Measurements from ENCODE around the gene PODXL2. TPM values are rescaled to one million over a fixed set of nuclear protein-coding genes. Genes with fewer than 3 reads are reported as not detected.

The PODXL2 gene
- total RNA-seq, 2 donors from 2014 or later, result 12.1 to 19.0 TPM

DNA sequence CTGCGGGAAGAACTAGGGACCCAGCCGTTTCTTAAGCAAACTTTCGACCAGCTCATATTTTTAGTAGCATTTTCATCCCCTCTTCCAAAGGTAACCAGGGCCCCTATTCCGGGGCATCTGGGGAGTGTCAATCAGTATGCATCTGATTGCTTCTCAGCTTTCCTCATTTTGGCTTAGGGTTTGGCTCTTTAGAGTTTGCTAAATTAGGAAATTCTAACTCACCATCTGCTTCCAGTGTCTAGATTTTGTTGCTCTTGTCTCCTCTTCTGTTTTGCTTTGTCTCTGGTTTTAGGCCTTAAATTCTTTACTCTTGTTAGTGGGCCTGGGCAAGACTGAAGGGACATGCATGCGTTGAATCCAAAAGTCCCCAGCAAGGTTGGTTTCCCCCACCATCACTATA is 34.2 kb downstream of the PODXL2 start:
- Histone ChIP-seq H3K4me3 (no peak overlapping the region), H3K4me1 (no peaks in the 10 kb centered on the region), H3K27ac (no peak overlapping the region), H3K9me3 (no peaks in the 10 kb centered on the region), H3K9ac (ENCODE audit: low read depth in 2 of 2, low read length in 2 of 2) (no peak overlapping the region), H3K27me3 (no peaks in the 10 kb centered on the region), H3K36me3 (no peaks in the 10 kb centered on the region)
- no peak for TF ChIP-seq CTCF (IDR thresholded peaks at IDR 0.05)
- no peak for DNase-seq
- intact Hi-C loops (cut with DNase I), result no loop called here

GRCh38 chr3:127665165-127665564 is 36.2 kb downstream of the PODXL2 start:
- no peaks in the 10 kb centered on the region for H3K4me1 ChIP-seq
- no peak overlapping the region for H3K4me3 ChIP-seq
- DNase-seq, result no peak
- H3K27ac ChIP-seq, result no peak overlapping the region
- H3K27me3 ChIP-seq, result no peaks in the 10 kb centered on the region
- intact Hi-C loops (cut with DNase I), result no loop called here
- no peaks in the 10 kb centered on the region for H3K36me3 ChIP-seq
- no peak for TF ChIP-seq CTCF (IDR thresholded peaks at IDR 0.05)
- no peak overlapping the region for H3K9ac ChIP-seq (ENCODE audit: low read depth in 2 of 2, low read length in 2 of 2)
- no peaks in the 10 kb centered on the region for H3K9me3 ChIP-seq

- no peak for DNase-seq
- no peak for TF ChIP-seq CTCF (IDR thresholded peaks at IDR 0.05)
- Histone ChIP-seq H3K9ac (ENCODE audit: low read depth in 2 of 2, low read length in 2 of 2) (no peak overlapping the region), H3K36me3 (no peaks in the 10 kb centered on the region), H3K27ac (no peak overlapping the region), H3K4me3 (no peak overlapping the region), H3K4me1 (no peaks in the 10 kb centered on the region), H3K9me3 (no peaks in the 10 kb centered on the region), H3K27me3 (no peaks in the 10 kb centered on the region)
- intact Hi-C loops (cut with DNase I), result no loop called here
Measured at GRCh38 chr3:127665586-127665985, 36.6 kb downstream of the PODXL2 start.

DNA sequence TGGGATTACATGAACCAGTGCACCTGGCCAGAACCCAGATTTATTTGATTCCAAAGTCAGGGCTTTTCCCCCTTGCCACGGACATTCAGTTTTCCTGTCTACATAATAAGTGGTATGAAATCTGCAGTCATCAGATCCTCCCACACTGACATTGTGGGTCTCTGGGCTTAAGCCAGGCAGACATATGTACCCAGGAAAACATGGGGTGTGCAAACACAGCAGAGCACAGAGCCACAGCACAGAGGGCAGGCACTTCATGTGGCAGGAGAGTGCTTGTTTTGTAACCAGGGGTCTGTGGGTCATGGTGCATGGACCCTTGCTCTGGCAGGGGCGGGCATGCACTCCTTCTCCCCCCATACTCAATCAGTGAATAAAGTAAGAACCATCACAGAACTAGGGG is 37.7 kb downstream of the PODXL2 start:
- TF ChIP-seq CTCF (IDR thresholded peaks at IDR 0.05), result no peak
- Histone ChIP-seq H3K4me3 (no peak overlapping the region), H3K27ac (no peak overlapping the region), H3K9ac (ENCODE audit: low read depth in 2 of 2, low read length in 2 of 2) (no peak overlapping the region), H3K9me3 (no peaks in the 10 kb centered on the region), H3K27me3 (no peaks in the 10 kb centered on the region), H3K36me3 (no peaks in the 10 kb centered on the region), H3K4me1 (peaks cover 2% of the 10 kb centered on the region)
- DNase-seq, result no peak
- intact Hi-C loops (cut with DNase I), result no loop called here

- no peak overlapping the region for H3K4me3 ChIP-seq
- intact Hi-C loops (cut with DNase I), result no loop called here
- no peak for DNase-seq
- peaks cover 4% of the 10 kb centered on the region for H3K4me1 ChIP-seq
- H3K9ac ChIP-seq (ENCODE audit: low read depth in 2 of 2, low read length in 2 of 2), result no peak overlapping the region
- no peak overlapping the region for H3K27ac ChIP-seq
- H3K36me3 ChIP-seq, result no peaks in the 10 kb centered on the region
- H3K27me3 ChIP-seq, result no peaks in the 10 kb centered on the region
- TF ChIP-seq CTCF (IDR thresholded peaks at IDR 0.05), result no peak
- H3K9me3 ChIP-seq, result no peaks in the 10 kb centered on the region
Measured at GRCh38 chr3:127667119-127667681, 38.2 kb downstream of the PODXL2 start.
